ENCODE data around the gene MGST3.

DNA sequence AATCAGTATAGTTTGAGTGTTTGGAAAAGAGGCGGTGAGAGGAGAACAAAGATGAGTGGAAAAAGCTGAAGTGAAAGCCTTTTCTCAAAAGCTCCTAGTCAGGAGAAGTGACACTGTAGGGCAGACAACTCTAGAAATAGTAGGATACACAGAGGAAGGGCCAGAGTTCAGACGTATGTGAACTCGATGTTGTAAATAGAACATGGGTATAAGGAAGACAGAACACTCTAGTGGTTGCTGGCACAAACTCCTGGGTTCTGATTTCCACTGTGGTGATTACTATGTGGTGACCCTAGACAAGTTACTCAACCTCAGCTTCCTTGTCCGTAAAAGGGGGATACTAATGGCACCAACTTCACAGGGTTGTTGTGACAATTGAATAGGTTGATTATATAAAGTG is 30.2 kb upstream of the MGST3 start:
- TF ChIP-seq CTCF (IDR thresholded peaks at IDR 0.05): no peak
- TF ChIP-seq EZH2 (IDR thresholded peaks at IDR 0.05; ENCODE audit: borderline replicate concordance, insufficient read depth, low read depth, low read length, poor library complexity, severe bottlenecking): no peak

All from B cell (primary cell).